Tibial artery (tissue), 4 donors: ENCODE measurements around the gene ARHGEF1.

Experiments
- DNase-seq, 2 donors: peaks; one replicate each; pipeline ENCODE4 v3.0.0-alpha.2; 2019
- H3K27ac ChIP-seq, 2 donors: fragments of 200-600 bp; sonication (generic) in 1 of 2; 1 replicate in 1 of 2; 2 replicates in 1 of 2; pipeline ENCODE4 v1.5.1; 2018 to 2019; ENCODE audit warnings: mild to moderate bottlenecking in 1 of 2
- H3K27me3 ChIP-seq, 2 donors: fragments of 200-600 bp; sonication (generic) in 1 of 2; one replicate each; pipeline versions ENCODE4 v1.5.1 to v1.6.0; 2016 to 2019
- H3K36me3 ChIP-seq, 3 donors: fragments of 200-600 bp; sonication (generic) in 2 of 3; one replicate each; pipeline ENCODE4 v1.5.1; 2016 to 2019; ENCODE audit warnings: mild to moderate bottlenecking in 2 of 3
- H3K4me1 ChIP-seq, 4 donors: fragments of 200-600 bp; sonication (generic) in 2 of 4; 1 replicate in 3 of 4; 2 replicates in 1 of 4; pipeline ENCODE4 v1.5.1; 2016 to 2019
- H3K4me3 ChIP-seq, 2 donors: fragments of 200-600 bp; sonication (generic) in 1 of 2; 1 replicate in 1 of 2; 2 replicates in 1 of 2; pipeline ENCODE4 v1.5.1; 2018 to 2019; ENCODE audit warnings: mild to moderate bottlenecking in 2 of 2
- H3K9me3 ChIP-seq, 3 donors: fragments of 200-600 bp; sonication (generic) in 1 of 3; one replicate each; pipeline ENCODE4 v1.5.1; 2016 to 2019
- CTCF ChIP-seq, 2 experiments: fragments of 200-600 bp in 1 of 2; fragments of 450-650 bp in 1 of 2; IDR thresholded peaks; one replicate each; pipeline ENCODE4 v1.5.1; 2017 to 2019; ENCODE audit warnings: antibody characterized with exemption in 2 of 2, mild to moderate bottlenecking in 1 of 2, moderate library complexity in 1 of 2
- intact Hi-C: fragments of 100-400 bp; cut with DNase I; formaldehyde crosslinking; loops from one replicate; pipeline ENCODE4 v1.15.0; 2023; ENCODE audit warnings: low total_unique reads

ARHGEF1 gene

GRCh38 chr19:41944336-41944735 lies 61.4 kb downstream of the ARHGEF1 start:
- DNase-seq, result no peak
- peaks cover 0 to 6% (median 0%) of the 10 kb centered on the region in 3 donors for H3K36me3 ChIP-seq
- intact Hi-C loops, result no loop called here
- H3K27ac ChIP-seq, result no peak overlapping the region
- peaks cover 0 to 19% (median 16%) of the 10 kb centered on the region in 4 donors for H3K4me1 ChIP-seq
- H3K27me3 ChIP-seq, result peaks cover 7 to 61% of the 10 kb centered on the region in 2 donors
- TF ChIP-seq CTCF (IDR thresholded peaks at IDR 0.05), result no peak
- no peak overlapping the region for H3K4me3 ChIP-seq
- no peaks in the 10 kb centered on the region for H3K9me3 ChIP-seq

- intact Hi-C loops, result no loop called here
- H3K36me3 ChIP-seq, result peaks cover 0 to 6% (median 0%) of the 10 kb centered on the region in 3 donors
- no peak overlapping the region for H3K27ac ChIP-seq
- TF ChIP-seq CTCF (IDR thresholded peaks at IDR 0.05), result no peak
- peaks cover 0 to 14% (median 10%) of the 10 kb centered on the region in 4 donors for H3K4me1 ChIP-seq
- DNase-seq, result no peak
- no peaks in the 10 kb centered on the region for H3K9me3 ChIP-seq
- no peak overlapping the region for H3K4me3 ChIP-seq
- H3K27me3 ChIP-seq, result peaks cover 5 to 53% of the 10 kb centered on the region in 2 donors
Observed at GRCh38 chr19:41945135-41945766, 62.3 kb downstream of the ARHGEF1 start.

- intact Hi-C loops, result no loop called here
- Histone ChIP-seq H3K36me3 (peaks cover 0 to 6% (median 0%) of the 10 kb centered on the region in 3 donors), H3K27me3 (peaks cover 0 to 35% of the 10 kb centered on the region in 2 donors), H3K9me3 (no peaks in the 10 kb centered on the region), H3K4me1 (no peaks in the 10 kb centered on the region), H3K4me3 (no peak overlapping the region), H3K27ac (no peak overlapping the region)
- TF ChIP-seq CTCF (IDR thresholded peaks at IDR 0.05), result no peak
- DNase-seq, result no peak
Observed at GRCh38 chr19:41947091-41947490, 64.1 kb downstream of the ARHGEF1 start.

- peak; percentile 86 to 99 for TF ChIP-seq CTCF (IDR thresholded peaks at IDR 0.05)
- peak; percentile 63 to 84 for DNase-seq
- no peak overlapping the region for H3K4me3 ChIP-seq
- no peak overlapping the region for H3K27ac ChIP-seq
- intact Hi-C loops, result no loop called here
- no peaks in the 10 kb centered on the region for H3K9me3 ChIP-seq
- H3K27me3 ChIP-seq, result no peaks in the 10 kb centered on the region
- peaks cover 0 to 27% (median 11%) of the 10 kb centered on the region in 3 donors for H3K36me3 ChIP-seq
- no peaks in the 10 kb centered on the region for H3K4me1 ChIP-seq
Observed at GRCh38 chr19:41951686-41952172, 68.7 kb downstream of the ARHGEF1 start.

- Histone ChIP-seq H3K4me3 (no peak overlapping the region), H3K27me3 (no peaks in the 10 kb centered on the region), H3K27ac (no peak overlapping the region), H3K36me3 (peaks cover 0 to 32% (median 14%) of the 10 kb centered on the region in 3 donors), H3K4me1 (peaks cover 0 to 19% (median 13%) of the 10 kb centered on the region in 4 donors), H3K9me3 (no peaks in the 10 kb centered on the region)
- intact Hi-C loops, result loop anchor here (5.0 kb wide), 1 partner anchor 73 kb away; the partner anchor contains the start of gene ARHGEF1
- TF ChIP-seq CTCF (IDR thresholded peaks at IDR 0.05), result no peak
- DNase-seq, result no peak
Observed at GRCh38 chr19:41955521-41955920, 72.5 kb downstream of the ARHGEF1 start.
